HG03354 (cell line): ENCODE data around the gene DMRT2.

Source experiments
- ATAC-seq: cut with Tn5 transposase; IDR thresholded peaks from one replicate; pipeline ENCODE4 v1.9.1; 2021; ENCODE audit warnings: mild to moderate bottlenecking; ENCODE audit not compliant: unreplicated experiment, poor library complexity, severe bottlenecking

DMRT2 gene

DNA sequence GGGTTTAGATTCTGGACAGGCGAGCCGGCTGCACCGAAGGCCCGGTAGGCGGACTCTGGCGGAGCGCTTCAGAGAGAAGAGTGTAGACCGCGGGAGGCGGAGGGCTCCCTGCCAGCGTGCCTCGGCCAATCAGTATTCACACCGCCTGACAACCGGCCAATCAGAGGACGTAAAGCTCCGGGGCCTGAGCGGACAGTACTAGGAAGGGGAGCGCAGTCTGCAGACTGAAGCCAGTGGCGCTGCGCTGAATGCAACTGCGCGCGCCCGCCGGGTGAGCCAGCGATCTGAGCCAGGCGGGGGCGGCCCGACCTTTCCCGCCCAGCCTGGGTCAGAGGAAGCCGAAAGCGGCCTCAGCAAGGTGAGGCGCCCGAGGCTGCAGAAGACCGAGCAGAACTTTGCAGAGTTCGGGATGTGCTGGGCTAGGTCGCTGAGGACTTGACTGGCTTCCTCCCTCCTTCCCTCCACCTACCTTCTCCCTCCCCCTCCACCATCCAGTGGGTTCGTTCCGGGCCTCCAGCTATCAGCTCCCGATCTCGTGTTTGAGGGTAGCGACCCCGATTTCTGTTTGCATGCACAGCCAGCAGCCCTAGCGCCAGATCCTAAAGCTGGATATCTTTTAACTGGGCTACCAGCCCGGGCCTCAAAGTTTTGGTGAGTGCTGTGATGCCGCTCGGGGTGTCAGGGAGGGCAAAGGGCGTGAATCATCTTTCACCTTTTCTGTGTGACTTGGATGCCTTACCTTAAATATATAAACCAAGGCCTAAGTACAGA lies at the start of gene DMRT2:
TSS of gene DMRT2 (plus strand) at position 233 of the 771 bp plus-strand sequence. CDS start 1,257 bp downstream, outside the sequence.
- ATAC-seq: peak; percentile 50

DNA sequence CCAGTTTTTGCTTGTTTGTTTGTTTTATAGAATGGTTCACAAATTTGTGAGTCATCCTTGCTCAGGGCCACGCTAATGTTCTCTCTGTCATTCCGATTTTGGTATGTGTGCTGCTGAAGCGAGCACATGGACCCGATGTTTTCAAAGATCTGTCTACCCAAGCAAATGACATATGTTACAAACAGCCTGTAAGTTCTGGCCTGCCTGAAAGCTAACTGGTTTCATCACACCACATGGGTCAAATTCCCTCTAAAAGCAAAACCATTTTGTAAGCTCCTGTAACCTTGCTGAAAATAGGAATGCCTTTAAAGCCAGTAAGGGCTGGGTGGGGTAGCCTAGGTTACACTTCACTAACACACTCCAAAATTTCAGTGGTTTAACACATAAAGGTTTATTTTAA lies 48.3 kb upstream of the DMRT2 start:
- no peak for ATAC-seq

DNA sequence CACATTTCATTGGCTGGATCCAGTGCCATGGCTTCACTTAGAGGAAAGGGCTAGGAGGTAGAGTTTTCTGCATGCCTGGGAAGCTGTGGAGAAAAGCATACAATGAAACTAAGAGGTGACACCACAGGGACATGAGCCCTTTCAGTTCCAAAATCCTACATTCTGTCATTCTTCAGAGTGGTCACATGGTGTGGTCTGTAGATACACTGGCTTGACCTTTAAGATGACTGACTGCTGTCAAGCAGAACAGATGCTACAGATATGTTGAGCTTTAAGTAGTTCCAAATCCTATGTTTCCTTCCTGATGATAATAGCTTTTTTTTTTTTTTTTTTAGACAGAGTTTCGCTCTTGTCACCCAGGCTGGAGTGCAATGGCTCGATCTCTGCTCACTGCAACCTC lies 47.5 kb upstream of the DMRT2 start:
- no peak for ATAC-seq

DNA sequence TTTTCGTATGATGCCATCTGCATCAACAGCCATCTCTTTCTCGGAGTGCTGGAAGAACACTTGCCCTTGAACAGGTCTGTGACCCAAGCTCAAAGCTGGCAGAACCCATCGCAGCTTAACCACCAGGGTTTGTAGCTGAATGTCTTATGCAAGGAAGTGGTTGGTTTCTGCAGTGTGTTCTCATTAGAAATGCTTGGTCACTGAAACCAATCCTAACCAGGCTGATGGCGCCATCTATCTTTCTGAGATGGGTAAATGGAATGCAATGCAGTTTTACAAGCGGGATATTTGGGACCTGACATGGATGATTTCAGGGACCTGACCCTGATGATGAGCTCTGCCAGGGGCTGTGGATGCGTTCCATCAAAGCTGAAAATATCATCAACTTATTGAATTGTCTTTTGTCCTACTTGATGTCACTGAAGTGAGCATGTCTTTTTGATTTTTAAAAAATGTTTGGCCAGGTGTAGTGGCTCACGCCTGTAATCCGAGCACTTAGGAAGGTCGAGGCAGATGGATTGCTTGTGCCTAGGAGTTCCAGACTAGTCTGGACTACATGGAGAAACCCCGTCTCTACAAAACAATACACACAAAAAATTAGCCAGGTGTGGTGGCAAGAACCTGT lies 45.0 kb upstream of the DMRT2 start:
- no peak for ATAC-seq

DNA sequence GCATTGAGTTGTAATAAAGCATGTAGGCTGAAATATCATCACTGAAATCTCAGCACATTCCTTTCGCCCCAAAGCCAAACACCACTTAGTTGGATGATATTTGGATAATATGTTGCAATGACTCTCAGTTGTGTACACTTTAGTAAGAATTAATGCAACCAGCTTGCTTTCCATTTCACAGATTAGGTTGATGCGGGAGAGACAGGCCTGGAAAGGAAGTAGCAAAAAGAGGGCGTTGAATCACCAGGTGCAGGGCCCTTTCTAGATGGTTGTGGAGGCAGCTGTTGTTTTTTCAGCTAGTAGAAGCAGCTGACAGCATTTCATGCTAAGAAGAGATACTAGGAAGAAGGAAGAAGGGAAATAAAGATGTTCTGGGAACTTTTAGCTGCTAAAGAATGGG lies 42.8 kb upstream of the DMRT2 start:
- ATAC-seq: no peak

DNA sequence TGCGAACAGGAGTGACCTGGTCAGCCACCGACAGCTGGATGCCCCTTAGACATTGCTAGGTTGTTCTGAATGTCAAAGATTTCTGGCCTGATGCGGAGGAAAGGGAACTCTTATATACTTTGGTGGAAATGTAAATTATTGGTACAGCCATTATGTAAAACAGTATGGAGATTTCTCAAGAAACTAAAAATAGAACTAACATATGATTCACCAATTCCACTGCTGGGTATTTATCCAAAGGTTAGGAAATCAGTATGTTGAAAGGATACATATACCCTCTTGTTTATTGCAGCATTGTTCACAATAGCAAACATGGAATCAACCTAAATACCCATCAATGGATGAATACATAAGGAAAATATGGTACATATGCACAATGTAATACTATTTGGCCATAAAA lies 41.9 kb upstream of the DMRT2 start:
- no peak for ATAC-seq

DNA sequence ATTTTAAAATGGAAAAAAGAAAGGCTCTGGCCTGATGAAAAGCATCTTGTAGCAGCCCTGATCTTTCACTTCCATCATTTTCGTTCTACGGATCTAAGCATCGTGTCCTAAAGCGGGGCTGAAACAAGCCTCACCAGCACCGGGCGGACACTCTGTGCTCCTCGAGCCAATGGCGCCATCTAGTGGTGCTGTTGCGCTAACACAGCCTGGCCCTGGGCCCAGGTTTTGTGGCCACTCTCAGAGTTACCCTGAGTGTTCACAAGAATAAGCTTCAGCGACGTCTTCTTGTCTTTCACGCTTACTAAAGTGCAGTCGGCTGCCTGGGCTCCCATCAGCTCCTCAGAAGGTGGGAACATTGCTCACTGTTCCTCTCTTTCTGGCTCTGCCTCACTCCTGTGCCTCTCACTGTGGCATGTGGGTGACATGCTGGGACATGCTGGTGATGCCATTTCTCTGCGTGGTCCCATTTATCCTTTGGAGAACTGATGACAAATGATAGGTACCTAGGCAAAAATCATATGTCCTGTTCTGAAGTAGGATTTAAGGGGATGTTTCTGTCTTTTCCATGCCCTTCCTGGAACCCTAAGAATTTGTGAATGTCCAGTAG lies 41.0 kb upstream of the DMRT2 start:
- peak; percentile 99 for ATAC-seq

DNA sequence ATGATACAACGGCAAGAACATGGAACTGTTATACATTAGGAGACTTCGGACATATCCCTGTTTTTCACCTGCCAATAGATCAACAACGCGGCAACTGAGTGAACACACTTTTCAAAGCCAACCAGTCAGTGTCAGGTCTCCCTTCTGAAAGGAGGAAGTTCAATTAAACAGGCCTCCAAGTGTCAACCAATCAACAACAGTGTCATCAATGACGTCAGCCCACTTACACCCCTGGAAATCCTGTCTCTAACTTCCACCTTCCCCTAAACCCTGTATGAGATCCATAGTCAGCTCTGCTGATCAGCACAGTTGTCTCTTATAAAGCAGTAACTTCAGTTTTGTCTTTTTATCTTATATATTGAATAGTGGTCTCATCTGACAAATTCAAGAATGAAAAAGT lies 37.1 kb upstream of the DMRT2 start:
- no peak for ATAC-seq

DNA sequence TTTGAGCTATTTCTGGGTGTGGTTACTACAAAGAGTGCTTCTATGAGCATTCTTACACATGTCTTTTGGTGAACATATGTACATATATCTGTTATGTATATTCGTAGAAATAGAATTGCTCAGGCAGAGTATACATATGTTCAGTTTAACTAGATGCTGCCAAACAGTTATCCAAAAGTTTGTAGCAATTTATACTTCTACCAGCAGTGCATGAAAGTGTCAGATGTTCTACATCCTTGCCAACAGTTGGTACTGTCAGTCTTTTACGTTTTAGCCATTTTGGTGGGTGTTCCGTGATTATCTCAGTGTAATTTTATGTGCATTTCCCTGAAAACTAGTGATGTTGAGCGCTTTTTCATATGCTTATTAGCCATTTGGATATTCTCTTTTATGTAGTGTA lies 35.9 kb upstream of the DMRT2 start:
- ATAC-seq: no peak

DNA sequence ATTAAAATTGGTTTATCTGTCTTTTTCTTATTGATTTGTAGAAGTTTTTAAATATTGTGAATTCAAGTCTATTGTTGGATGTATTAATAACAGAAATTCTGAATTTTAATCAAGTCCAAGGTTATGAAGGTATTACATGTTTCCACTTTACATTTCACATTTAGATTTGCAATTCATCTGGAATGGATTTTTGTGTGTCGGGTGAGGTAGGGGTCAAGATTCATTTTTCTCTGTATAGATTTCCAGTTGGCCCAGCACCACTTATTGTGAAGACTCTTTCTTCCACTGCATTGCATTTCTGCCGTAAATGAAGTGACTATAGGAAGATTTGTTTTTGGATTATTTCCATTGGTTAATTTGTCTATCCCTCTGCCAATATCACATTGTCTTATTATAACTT lies 35.5 kb upstream of the DMRT2 start:
- ATAC-seq: no peak

DNA sequence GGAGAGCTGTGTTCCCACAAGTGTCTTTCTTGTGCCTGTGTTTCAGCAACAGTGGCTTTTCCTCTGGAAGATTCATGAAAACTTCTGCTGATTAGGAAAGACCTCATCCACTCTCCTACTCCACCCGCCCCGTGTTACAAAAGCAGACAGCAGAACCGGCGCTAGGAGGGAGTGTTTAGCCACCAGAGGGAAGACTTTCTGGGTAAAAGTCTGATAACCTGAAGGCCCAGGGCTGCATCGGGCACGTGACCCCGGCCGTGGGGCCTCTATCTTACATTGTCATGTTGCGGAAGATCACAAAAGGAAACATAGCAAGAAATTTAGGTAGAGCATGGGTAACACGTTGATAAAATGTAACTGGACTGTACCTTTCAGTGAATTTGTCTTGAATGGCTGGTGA lies 32.0 kb upstream of the DMRT2 start:
- no peak for ATAC-seq

DNA sequence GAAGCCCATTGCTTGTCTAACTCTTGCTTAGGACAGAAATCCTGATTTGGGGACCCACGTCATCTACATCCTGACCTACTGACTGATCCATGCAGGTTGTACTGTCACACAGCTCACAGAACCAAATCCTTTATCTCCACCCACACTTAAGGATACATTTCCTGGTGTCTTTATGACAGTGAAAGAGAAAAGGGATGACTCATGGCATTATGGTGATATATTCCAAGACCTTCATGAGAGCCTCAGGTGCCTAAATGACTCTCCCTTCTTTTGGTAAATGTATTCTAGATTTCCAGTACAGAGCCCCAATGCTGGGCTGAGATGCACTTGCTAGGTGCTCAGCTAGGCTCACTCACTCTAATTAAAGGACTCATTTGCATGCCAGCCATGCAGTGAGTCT lies 26.0 kb upstream of the DMRT2 start:
- ATAC-seq: no peak

DNA sequence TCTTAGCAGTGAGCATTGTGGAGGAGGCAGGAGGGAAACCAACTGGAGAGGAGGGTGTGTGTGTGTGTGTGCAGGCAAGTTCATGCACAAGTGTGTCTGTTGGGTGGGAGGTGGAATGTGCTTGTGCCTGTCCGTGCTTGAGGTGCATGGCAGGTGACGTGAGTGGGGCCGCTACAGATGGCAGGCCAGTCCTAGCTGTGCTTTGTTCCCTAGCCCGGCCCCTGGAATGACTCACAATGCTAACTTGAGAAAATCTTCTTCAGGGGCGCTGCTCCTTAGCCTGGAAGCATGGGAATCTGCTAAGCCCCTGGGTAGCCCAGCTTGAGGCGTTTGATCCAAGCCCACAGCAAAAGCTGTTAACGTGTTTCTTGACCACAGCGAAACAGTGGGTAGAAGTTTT lies 25.0 kb upstream of the DMRT2 start:
- no peak for ATAC-seq

DNA sequence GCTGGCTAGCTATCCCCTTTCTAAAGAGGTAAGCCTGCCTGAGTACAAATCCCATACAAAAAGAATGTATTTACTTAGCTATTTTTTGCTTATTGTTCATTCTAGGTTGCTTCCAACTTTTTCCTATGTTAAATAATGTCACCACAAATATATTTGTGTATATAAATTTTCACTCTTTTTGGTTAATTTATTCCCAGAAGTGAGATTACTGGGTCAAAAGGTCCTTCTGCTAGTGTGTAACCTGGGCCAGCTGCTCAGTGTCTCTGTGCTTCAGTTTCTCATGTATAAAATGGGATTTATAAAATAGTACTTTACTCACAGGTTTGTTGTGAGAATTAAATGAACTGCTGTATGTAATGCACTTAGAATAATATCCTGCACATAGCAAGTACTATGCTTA lies 23.9 kb upstream of the DMRT2 start:
- no peak for ATAC-seq

DNA sequence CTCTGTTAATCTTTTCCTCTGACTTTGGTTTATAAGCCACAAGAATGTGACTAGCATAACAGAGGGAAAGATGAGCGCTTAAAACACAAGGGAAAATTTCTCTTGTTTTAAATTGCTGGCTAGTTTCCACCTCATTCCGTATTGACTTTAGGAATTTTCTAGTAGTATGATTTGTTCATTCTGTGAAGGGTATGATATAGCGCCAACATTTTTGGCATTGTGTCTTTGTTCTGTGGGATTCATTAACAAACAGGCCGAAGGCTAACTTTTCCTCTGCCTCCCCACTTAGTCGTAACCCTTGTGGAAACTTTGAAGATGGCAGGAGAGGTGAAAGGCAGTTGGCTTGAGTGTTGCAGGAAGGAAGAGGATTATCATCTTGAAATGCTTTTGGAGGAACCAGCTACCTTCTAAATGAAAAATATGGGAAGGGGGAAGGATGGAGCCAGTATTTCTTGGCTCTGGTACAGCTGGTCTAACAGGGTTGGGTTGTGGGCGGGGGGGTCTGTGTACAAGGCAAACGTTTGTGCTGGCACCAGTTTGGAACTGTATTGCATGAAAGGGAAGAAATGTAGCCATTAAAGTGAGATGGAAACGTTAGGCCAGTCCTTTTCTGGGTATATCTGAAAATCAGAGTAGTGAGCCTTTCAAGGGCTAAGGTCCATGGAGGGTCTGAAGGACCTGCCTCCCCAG lies 21.5 kb upstream of the DMRT2 start:
- ATAC-seq: no peak

DNA sequence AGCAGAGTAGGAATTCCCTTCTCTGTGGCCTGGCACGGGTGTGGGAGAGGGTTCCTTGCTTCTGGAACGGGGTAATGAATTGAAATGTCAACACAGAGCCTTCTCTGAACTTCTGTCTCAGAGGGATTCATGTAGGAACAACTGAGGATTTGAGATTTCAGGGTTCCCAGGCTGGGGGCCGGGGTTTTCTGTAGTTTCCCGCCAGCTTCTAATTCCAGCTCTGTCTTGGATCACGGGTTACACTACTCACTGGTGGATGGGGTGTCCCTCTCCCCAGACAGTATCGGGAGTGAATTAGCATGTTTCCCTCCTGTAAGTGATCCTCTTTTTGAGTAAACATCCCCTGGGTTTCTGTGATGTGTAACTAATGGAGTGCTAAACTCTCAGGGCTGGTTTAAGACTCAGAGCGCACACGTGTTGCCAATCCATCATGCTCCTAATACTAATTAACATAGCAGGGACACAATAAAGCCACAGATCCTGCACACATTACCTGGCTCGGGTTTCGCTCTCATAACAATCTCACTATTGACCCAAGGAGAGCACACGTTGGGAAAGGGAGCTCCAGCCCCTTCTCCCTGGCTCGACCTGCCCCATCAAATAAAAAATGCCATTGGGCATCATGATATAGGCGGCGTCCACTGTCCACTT lies 18.1 kb upstream of the DMRT2 start:
- ATAC-seq: no peak

DNA sequence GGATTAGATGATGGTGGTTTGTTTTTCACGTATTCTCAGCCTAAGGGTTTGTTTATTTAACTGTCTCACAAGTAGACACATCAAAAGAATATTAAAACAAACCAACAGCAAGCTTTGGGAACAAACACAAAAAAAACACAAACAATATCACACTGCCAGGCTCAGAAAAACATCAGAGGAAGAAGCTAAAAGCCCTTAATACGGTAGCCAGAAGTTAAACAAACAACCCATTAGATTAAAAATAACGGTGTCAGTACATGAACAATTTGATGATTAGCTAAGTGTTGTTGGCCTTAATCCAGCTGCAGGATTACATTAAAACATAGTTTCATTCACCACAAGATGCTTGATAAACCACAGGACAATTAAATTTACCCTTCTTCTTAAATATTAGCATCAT lies 15.9 kb upstream of the DMRT2 start:
- ATAC-seq: no peak

DNA sequence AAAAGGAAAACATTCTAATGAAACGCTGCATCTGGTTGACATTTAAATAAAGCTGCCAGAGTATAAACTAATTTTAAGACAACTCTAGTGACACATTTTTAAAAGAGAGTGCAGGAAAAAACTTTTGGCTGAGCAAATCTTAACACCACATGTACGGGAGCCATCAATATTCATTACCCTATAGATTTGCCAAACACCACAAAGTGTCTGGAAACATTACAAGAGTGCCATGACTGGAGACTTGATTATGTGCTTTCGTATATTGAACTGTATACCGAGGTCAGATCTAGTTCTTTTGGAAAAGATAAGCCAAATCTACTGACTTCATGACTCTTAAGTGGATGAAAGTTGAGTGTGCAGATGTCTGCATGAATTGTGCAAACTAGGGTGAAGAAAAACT lies 10.6 kb upstream of the DMRT2 start:
- no peak for ATAC-seq

DNA sequence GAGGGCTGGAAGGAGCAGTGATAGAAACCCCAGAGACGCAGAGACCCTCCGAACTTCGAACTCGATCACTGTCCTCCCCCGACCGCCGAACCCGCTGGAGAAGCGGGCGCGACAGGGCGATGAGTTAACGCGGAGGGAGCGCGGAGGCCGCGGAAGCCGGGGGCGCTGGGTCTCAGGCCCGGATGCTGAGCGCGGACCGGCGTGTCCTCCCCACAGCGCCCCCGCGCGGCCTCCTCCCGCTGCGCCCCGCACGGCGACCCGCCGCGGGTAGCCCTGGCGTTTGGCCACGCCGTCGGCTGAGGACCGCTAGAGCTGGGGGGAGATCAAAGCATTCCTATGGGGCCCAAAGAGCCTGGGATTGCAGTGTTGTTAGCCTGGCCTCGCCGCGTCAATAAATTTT lies 7.7 kb upstream of the DMRT2 start:
- no peak for ATAC-seq

DNA sequence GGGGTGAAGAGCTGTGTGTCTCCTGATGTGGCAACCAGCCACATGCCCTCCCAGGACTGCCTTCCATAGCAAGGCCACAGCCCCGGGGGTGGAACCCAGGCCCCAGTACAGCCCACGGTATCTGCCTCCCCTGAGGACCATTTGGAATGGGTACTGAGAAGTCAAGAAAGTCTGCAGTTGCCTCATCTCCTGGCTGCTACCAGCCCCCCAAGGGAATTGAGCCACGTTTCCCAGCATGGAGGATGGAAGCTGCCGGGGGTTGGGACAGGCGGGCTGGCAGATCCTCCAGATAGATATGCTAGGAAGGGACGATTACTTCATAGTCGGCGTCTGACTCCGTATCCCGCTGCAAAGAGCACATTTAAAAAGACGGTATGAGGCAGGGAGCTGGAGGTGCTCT lies 5.5 kb upstream of the DMRT2 start:
- no peak for ATAC-seq
